Measurements from ENCODE around the gene MRPL41.
"Not testable (repeated sequence)": the region's sequence is repeated elsewhere in the genome, so short reads cannot be mapped to it uniquely, and the experiment has no call there.

The MRPL41 gene

GRCh38 chr9:137522746-137523455, 28.8 kb upstream of the MRPL41 start:
- DNase-seq, result no peak

- no peak for DNase-seq
These were observed 27.3 kb upstream of the MRPL41 start for GRCh38 chr9:137524161-137524980.

- no peak for DNase-seq
These were observed 26.7 kb upstream of the MRPL41 start for GRCh38 chr9:137524981-137525317.

GRCh38 chr9:137530331-137530730, 21.3 kb upstream of the MRPL41 start:
- no peak for DNase-seq

GRCh38 chr9:137531099-137531765, 20.4 kb upstream of the MRPL41 start:
- no peak for DNase-seq

DNA sequence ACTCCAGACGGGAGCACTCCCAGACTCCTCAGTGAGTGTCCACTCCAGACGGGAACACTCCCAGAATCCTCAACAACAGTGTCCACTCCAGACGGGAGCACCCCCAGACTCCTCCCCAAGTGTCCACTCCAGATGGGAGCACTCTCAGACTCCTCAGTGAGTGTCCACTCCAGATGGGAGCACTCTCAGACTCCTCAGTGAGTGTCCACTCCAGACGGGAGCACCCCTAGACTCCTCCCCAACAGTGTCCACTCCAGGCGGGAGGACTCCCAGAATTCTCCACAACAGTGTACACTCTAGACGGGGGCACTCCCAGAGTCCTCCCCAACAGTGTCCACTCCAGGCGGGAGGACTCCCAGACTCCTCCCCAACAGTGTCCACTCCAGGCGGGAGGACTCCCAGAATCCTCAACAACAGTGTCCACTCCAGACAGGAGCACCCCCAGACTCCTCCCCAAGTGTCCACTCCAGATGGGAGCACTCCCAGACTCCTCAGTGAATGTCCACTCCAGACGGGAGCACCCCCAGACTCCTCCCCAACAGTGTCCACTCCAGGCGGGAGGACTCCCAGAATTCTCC, 18.7 kb upstream of the MRPL41 start:
- not testable (repeated sequence) for DNase-seq

DNA sequence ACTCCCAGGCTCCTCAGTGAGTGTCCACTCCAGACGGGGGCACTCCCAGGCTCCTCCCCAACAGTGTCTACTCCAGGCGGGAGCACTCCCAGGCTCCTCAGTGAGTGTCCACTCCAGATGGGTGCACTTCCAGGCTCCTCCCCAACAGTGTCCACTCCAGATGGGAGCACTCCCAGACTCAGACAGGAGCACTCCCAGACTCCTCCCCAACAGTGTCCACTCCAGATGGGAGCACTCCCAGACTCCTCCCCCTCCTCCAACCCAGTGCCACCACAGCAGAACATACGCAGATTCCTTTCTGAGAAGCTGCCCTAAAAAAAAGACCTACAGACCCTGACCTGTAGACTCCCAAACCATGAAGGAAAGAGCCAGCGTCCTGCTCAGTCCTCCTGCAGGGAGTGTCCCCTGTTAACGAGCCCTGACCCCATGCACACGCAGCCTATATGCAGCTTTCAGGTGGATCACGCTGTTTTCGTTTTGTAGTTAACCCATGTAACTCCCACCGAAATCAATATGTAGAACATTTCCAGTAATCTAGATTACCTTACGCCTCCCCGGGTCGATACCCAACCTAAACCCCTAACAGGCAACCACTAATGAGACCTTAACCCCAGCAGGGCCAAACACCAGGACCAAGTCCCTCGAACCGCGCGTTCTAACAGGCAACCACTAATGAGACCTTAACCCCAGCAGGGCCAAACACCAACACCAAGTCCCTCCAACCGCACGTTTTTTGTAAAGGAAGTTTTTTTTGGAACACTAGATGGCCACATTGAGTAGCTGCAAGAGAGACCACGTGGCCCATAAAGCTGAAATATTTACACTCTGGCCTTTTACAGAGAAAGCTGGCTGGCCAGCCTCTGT, 17.2 kb upstream of the MRPL41 start:
- DNase-seq, result peak; percentile 88

DNA sequence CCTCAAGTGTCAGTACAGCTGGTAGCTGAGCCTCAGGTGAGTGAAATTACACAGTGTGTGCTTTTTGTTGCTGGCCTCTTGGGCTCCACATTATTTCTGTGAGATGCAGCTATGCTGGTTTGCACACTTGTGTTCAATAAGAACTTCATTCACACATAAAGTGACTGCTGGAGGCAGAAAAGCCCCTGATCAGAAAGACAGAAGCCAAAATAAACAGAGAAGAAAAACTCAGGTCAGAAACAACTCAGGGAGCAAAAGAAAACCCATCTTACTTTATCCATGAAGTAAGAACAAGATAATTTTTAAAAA, 16.6 kb upstream of the MRPL41 start:
- no peak for DNase-seq

DNA sequence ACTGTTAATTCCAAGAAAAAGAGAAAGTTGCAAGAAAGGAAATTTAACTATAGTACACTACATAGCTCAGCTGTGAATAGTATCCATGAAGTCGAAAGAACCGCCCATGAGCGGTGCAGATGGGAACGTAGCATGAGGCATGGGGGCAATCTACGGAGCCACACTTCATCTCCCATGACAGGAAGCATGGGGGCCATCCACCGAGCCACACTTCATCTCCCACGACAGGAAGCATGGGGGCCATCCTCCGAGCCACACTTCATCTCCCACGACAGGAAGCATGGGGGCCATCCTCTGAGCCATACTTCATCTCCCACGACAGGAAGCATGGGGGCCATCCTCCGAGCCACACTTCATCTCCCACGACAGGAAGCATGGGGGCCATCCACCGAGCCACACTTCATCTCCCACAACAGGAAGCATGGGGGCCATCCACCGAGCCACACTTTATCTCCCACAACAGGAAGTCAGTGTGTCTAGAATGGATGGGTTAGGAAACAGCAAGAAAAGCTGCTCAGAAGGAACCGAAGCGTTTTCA, 15.0 kb upstream of the MRPL41 start:
- DNase-seq, result not testable (repeated sequence)

DNA sequence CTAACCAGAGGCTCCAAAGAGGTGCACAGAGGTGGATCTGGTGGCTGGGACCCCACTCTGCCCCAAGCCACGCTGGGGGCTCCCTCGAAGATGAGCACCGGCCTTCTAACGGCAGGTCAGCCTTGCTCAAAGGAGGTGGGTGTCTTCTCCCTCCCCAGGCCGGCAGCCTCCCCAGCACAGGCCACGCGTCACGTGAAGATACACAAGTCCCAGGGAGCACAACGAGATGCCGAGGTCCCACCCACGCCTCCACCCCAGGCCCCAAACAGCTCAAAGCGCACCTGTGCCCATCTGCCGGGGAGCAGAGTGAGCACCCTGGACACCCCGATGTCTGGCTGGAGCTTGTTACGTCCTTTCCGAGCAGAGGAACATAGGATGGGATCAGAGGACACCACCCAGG, 13.6 kb upstream of the MRPL41 start:
- no peak for DNase-seq

GRCh38 chr9:137540536-137540935, 11.1 kb upstream of the MRPL41 start:
- no peak for DNase-seq

DNA sequence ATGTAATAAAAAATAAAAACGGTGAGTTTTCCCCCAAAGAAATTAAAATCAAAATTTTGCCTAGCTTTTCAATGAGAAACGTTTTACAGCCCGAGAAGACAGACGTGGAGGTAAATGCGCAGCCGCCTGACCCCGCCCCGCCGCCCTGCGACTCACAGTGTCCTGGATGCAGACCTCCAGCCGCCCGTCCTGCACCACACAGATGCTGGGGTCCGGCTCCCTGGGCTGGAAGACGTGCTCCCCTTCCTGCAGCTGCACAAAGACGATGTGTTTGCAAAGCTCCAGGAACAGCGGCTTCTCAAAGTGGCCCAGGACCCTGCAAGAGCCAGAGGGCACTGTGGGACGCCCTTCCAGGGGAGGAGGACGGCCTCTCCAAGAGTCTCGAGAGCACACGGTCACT, 9.2 kb upstream of the MRPL41 start:
- no peak for DNase-seq

- DNase-seq, result no peak
These were observed 8.3 kb upstream of the MRPL41 start for GRCh38 chr9:137543237-137543963.

DNA sequence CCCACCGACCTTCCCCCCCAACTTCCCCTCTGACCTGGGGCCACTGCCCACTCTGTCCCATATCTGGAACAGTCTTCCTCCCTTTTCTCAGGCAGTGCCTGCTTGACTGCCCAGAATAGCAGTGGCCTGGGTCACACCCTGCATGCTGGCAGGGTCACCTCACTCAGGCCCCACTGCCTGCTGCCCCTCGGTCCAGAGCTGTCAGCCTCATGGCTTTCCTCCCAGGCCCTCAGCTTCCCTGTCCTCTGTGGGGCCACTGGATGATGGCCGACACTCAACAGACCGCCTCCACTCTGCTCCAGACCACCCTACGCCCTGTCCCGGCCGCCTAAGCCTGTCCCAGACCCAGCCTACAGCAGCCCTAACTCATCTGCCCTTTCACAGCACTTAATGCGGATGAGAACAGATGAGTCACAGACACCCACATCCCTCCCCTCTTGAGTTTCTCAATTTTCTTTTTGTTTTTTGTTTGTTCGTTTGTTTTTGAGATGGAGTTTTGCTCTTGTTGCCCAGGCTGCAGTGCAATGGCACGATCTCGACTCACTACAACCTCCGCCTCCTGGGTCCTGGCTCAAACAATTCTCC, 7.4 kb upstream of the MRPL41 start:
- no peak for DNase-seq

DNA sequence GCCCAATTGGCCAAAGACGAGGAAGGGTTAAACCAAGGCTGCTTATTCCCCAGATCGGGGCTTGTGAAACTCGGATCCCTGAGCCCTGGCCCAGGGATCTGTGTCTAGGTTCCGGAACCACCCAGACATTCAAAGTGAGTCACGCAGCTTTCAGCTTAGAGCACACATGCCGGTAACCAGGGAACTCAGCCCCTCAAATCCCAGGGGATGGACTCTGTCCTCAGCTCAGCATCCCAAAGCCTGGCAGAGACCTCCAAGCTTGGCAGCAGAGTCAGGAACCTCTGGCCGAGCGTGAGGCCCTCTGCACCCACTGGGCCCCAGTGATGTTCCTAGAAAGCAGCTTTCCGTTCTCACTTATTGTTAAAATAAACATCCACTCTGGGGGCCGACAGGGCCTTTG, 6.6 kb upstream of the MRPL41 start:
- DNase-seq, result no peak

DNA sequence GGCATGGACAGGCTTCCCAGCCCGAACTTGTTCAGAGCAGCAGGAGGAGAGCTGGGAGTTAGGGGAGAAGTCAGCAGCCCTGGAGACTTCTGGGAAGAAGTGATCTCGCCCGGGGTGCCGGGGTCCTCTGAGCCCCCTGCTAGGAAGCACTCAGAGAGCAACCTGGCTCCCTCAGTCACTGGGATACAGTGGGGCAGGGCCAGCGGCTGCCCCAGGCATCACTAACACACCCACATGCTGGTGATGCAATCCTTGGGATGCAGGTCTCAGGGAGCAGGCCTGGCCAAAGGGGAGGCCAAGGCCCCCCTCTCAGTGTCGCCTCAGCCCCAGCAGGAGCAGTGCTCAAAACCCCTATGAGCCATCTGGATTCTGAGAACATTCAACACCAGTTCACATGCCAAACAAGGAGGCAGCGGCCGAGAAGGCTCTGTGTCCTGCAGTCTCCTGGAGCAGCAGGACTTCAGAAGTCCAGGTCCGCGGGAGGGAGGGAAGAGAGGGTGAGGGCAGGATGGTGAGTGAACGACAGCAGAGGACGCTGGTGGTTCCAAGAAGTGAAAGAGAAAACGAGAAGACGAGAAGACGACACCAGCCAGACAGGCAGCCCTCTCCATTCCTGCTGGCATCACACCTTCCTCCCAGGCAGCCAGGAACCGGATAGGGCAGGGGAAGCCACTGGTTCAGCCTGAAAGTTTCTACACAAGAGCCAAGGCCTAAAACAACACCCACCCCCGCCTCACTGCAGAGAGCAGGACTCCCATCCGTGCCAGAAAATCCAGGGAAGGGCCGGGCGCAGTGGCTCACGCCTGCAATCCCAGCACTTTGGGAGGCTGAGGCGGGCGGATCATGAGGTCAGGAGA, 3.8 kb upstream of the MRPL41 start:
- no peak for DNase-seq

GRCh38 chr9:137550231-137550621, 1.5 kb upstream of the MRPL41 start, which contains the start of gene PNPLA7:
TSS of gene PNPLA7 (minus strand) at chr9:137550402. CDS start at chr9:137550197, 205 bp downstream.
- DNase-seq, result peak; percentile 86

DNA sequence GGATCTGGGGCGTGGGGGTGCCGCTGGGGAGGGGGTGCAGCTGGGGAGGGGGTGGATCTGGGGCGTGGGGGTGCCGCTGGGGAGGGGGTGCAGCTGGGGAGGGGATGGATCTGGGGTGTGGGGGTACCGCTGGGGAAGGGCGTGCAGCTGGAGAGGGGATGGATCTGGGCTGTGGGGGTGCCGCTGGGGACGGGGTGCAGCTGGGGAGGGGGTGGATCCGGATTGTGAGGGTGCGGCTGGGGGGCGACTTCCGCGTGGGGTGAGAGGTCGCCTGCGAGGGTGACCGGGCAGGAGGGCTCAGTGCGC, 768 bp upstream of the MRPL41 start:
- not testable (repeated sequence) for DNase-seq

GRCh38 chr9:137552022-137552768, 516 bp downstream of the MRPL41 start:
- no peak for DNase-seq

GRCh38 chr9:137553654-137554053, 2.0 kb downstream of the MRPL41 start:
- not testable (repeated sequence) for DNase-seq

Measured in NCI-H774 (cell line).